HEK293 (cell line): ENCODE results near the gene SLC1A2.

Experiments used
- CTCF ChIA-PET: fragments of 350-600 bp; formaldehyde crosslinking; extraction: SDS; loops from one replicate; lab custom pipeline; 2021; ENCODE audit warnings: antibody characterized with exemption; lab: Yijun Ruan, JAX
- POLR2A ChIA-PET: fragments of 300-600 bp; formaldehyde crosslinking; extraction: SDS; loops from one replicate; lab custom pipeline; 2020; ENCODE audit warnings: antibody characterized with exemption, inconsistent platforms; lab: Yijun Ruan, JAX
- H3K27ac ChIP-seq: fragments of 200-500 bp; sonication (Bioruptor generic); 2 replicates; pipeline ENCODE4 v1.5.1; 2014; ENCODE audit warnings: low read depth, low read length, control low read depth, inconsistent platforms; ENCODE audit errors: extremely low read depth
- H3K36me3 ChIP-seq, 2 experiments: fragments of 200-500 bp in 1 of 2; sonication (Bioruptor generic) in 1 of 2; 1 replicate in 1 of 2; 2 replicates in 1 of 2; pipeline ENCODE4 v1.5.1; 2014 to 2017; ENCODE audit warnings: inconsistent platforms in 2 of 2, low read length in 2 of 2; ENCODE audit not compliant: control insufficient read depth in 2 of 2, insufficient read depth in 1 of 2
- H3K4me1 ChIP-seq: fragments of 200-500 bp; sonication (Bioruptor generic); 2 replicates; pipeline ENCODE4 v1.5.1; 2014; ENCODE audit warnings: mild to moderate bottlenecking, low read length, inconsistent platforms; ENCODE audit not compliant: control insufficient read depth, insufficient read depth
- H3K4me3 ChIP-seq: 2 replicates; pipeline ENCODE4 v1.5.1; 2011; ENCODE audit warnings: low read depth, mild to moderate bottlenecking, control low read depth, low read length, moderate library complexity
- H3K9me3 ChIP-seq: fragments of 200-500 bp; sonication (Bioruptor generic); 2 replicates; pipeline ENCODE4 v1.5.1; 2014; ENCODE audit warnings: low read depth, low read length, inconsistent platforms; ENCODE audit not compliant: control insufficient read depth, insufficient read depth
- KLF1 ChIP-seq: fragments of 450-650 bp; formaldehyde crosslinking; IDR thresholded peaks from 2 replicates; pipeline ENCODE4 v1.5.1; 2016; ENCODE audit warnings: missing biosample characterization, missing genetic modification characterization
- OSR2 ChIP-seq: fragments of 450-650 bp; formaldehyde crosslinking; IDR thresholded peaks from 2 replicates; pipeline ENCODE4 v1.5.1; 2016; ENCODE audit warnings: missing biosample characterization, missing genetic modification characterization
- TCF7L2 ChIP-seq: IDR thresholded peaks from 2 replicates; pipeline ENCODE4 v1.6.1; 2011; ENCODE audit warnings: low read depth, mild to moderate bottlenecking, inconsistent platforms, low read length, moderate library complexity, borderline replicate concordance
- ZBTB10 ChIP-seq: fragments of 450-650 bp; formaldehyde crosslinking; IDR thresholded peaks from 2 replicates; pipeline ENCODE4 v1.5.1; 2016; ENCODE audit warnings: missing biosample characterization, missing genetic modification characterization
- ZNF114 ChIP-seq: fragments of 450-650 bp; formaldehyde crosslinking; IDR thresholded peaks from 2 replicates; pipeline ENCODE4 v1.5.0; 2017; ENCODE audit warnings: missing biosample characterization, missing genetic modification characterization
- ZNF121 ChIP-seq: fragments of 450-650 bp; formaldehyde crosslinking; IDR thresholded peaks from 2 replicates; pipeline ENCODE4 v1.5.1; 2016; ENCODE audit warnings: missing biosample characterization, missing genetic modification characterization
- ZNF202 ChIP-seq: fragments of 450-650 bp; formaldehyde crosslinking; IDR thresholded peaks from 2 replicates; pipeline ENCODE4 v1.5.1; 2016; ENCODE audit warnings: missing biosample characterization, missing genetic modification characterization, borderline replicate concordance
- ZNF248 ChIP-seq: fragments of 450-650 bp; formaldehyde crosslinking; IDR thresholded peaks from 2 replicates; pipeline ENCODE4 v1.5.1; 2017; ENCODE audit warnings: missing biosample characterization, missing genetic modification characterization
- ZNF416 ChIP-seq: fragments of 450-650 bp; formaldehyde crosslinking; IDR thresholded peaks from 2 replicates; pipeline ENCODE4 v1.5.1; 2016; ENCODE audit warnings: missing biosample characterization, missing genetic modification characterization
- ZNF518A ChIP-seq: fragments of 450-650 bp; formaldehyde crosslinking; conservative IDR thresholded peaks from 2 replicates; pipeline ENCODE4 v1.5.1; 2016; ENCODE audit warnings: low read depth, missing biosample characterization, missing genetic modification characterization
- ZNF623 ChIP-seq: fragments of 450-650 bp; formaldehyde crosslinking; IDR thresholded peaks from 2 replicates; pipeline ENCODE4 v1.5.1; 2016; ENCODE audit warnings: missing biosample characterization, missing genetic modification characterization
- ZNF624 ChIP-seq: fragments of 450-650 bp; formaldehyde crosslinking; IDR thresholded peaks from 2 replicates; pipeline ENCODE4 v1.5.1; 2017; ENCODE audit warnings: missing biosample characterization, missing genetic modification characterization
- ZNF776 ChIP-seq: fragments of 450-650 bp; formaldehyde crosslinking; IDR thresholded peaks from 2 replicates; pipeline ENCODE4 v1.5.0; 2017; ENCODE audit warnings: missing biosample characterization, missing genetic modification characterization, borderline replicate concordance
- ZNF777 ChIP-seq: fragments of 450-650 bp; formaldehyde crosslinking; IDR thresholded peaks from 2 replicates; pipeline ENCODE4 v1.5.1; 2017; ENCODE audit warnings: missing biosample characterization, missing genetic modification characterization, borderline replicate concordance
- ZSCAN23 ChIP-seq: fragments of 450-650 bp; formaldehyde crosslinking; IDR thresholded peaks from 2 replicates; pipeline ENCODE4 v1.5.1; 2016; ENCODE audit warnings: missing biosample characterization, missing genetic modification characterization
- ZSCAN30 ChIP-seq: fragments of 450-650 bp; IDR thresholded peaks from 2 replicates; pipeline ENCODE4 v1.5.1; 2018; ENCODE audit warnings: missing biosample characterization, mild to moderate bottlenecking, missing genetic modification characterization, moderate library complexity
- TF ChIP-seq, protein P1 (sequence below): fragments of 450-650 bp; formaldehyde crosslinking; IDR thresholded peaks from 2 replicates; pipeline ENCODE4 v1.5.1; 2016; ENCODE audit warnings: missing biosample characterization, missing genetic modification characterization

SLC1A2 gene

GRCh38 chr11:35235498-35235897 lies 183.9 kb downstream of the SLC1A2 start (continued):
- no peak for TF ChIP-seq KLF1
- TF ChIP-seq ZNF202: no peak
- TF ChIP-seq, all 188 proteins: peak for 0

DNA sequence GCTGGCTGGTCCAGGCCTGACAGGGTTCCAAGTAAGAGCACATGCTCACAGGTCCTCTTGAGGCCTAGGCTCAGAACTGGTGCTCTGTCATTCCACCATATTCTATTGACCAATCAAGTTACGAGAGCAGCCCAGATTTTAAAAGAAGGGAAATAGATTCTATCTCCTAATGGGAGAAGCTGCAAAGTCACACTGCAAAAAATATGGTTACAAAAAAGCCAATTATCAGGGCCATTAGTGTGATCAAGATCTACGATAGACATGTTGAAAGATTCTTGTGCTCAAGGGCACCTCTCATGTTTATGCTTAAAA lies 184.2 kb downstream of the SLC1A2 start:
- no peak overlapping the region for H3K27ac ChIP-seq
- H3K36me3 ChIP-seq: no peaks in the 10 kb centered on the region
- no peak for TF ChIP-seq ZNF518A (tag by site-specific recombination)
- no peak for TF ChIP-seq ZNF777
- TF ChIP-seq ZNF776 (tag by site-specific recombination): no peak
- no peak for TF ChIP-seq TCF7L2
- TF ChIP-seq ZSCAN30 (tag by site-specific recombination): no peak
- TF ChIP-seq ZNF248: no peak
- TF ChIP-seq ZNF623: no peak
- no peak for TF ChIP-seq ZNF416 (tag by site-specific recombination)
- no peak for TF ChIP-seq ZSCAN23 (tag by site-specific recombination)
- TF ChIP-seq ZBTB10 (tag by site-specific recombination): no peak
- TF ChIP-seq ZNF121 (tag by site-specific recombination): no peak
- TF ChIP-seq ZNF114: no peak
- no peak for TF ChIP-seq ZNF624 (tag by site-specific recombination)
- TF ChIP-seq, protein P1, sequence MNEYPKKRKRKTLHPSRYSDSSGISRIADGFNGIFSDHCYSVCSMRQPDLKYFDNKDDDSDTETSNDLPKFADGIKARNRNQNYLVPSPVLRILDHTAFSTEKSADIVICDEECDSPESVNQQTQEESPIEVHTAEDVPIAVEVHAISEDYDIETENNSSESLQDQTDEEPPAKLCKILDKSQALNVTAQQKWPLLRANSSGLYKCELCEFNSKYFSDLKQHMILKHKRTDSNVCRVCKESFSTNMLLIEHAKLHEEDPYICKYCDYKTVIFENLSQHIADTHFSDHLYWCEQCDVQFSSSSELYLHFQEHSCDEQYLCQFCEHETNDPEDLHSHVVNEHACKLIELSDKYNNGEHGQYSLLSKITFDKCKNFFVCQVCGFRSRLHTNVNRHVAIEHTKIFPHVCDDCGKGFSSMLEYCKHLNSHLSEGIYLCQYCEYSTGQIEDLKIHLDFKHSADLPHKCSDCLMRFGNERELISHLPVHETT: no peak
- no peak for TF ChIP-seq OSR2 (tag by site-specific recombination)
- no peaks in the 10 kb centered on the region for H3K4me1 ChIP-seq
- H3K9me3 ChIP-seq: no peaks in the 10 kb centered on the region
- POLR2A ChIA-PET: no interaction called here
- H3K4me3 ChIP-seq: no peak overlapping the region
- CTCF ChIA-PET: interaction anchor here (0.6 to 1.6 kb wide), 4 partner anchors 36 to 312 kb away, joined by 3 to 7 read pairs (median 3); no protein-coding TSS in a partner anchor
